ENCODE results near the gene IER3. TPM values are rescaled to one million over a fixed set of nuclear protein-coding genes. Genes with fewer than 3 reads are reported as not detected.

The IER3 gene
- total and polyA plus RNA-seq, 9 of the 15 experiments (the other 6 are each of a cell fraction or from before 2014, with no cell fraction given): 1.5 to 30.0 (median 11.5) TPM

- TF ChIP-seq AFF4 (CRISPR knock-in tag; IDR thresholded peaks at IDR 0.05): peak; percentile 4
- TF ChIP-seq U2AF1 (optimal IDR thresholded peaks at IDR 0.05; ENCODE audit: low read depth, low read length): no peak
- TF ChIP-seq POLR2A (conservative IDR thresholded peaks at IDR 0.05): no peak
- TF ChIP-seq ATF7 (IDR thresholded peaks at IDR 0.05): no peak
- TF ChIP-seq HCFC1 (IDR thresholded peaks at IDR 0.05; ENCODE audit: low read depth, low read length): no peak
- no peak for TF ChIP-seq POU5F1 (IDR thresholded peaks at IDR 0.05; ENCODE audit: borderline replicate concordance, low read depth, low read length, partially characterized antibody)
- no peak for TF ChIP-seq DLX4 (CRISPR knock-in tag; IDR thresholded peaks at IDR 0.05)
- no peak for TF ChIP-seq ZNF436 (CRISPR knock-in tag; IDR thresholded peaks at IDR 0.05)
- TF ChIP-seq ZNF133 (CRISPR knock-in tag; IDR thresholded peaks at IDR 0.05): no peak
- no peak for TF ChIP-seq ZNF586 (CRISPR knock-in tag; conservative IDR thresholded peaks at IDR 0.05)
- no peak for TF ChIP-seq ZZZ3 (IDR thresholded peaks at IDR 0.05)
- TF ChIP-seq ZBTB34 (CRISPR knock-in tag; IDR thresholded peaks at IDR 0.05): no peak
- TF ChIP-seq ATF4 (CRISPR knock-in tag; IDR thresholded peaks at IDR 0.05): no peak
- TF ChIP-seq SUPT5H (IDR thresholded peaks at IDR 0.05): no peak
- no peak for TF ChIP-seq ZNF507 (tag; conservative IDR thresholded peaks at IDR 0.05)
- TF ChIP-seq TSHZ1 (CRISPR knock-in tag; IDR thresholded peaks at IDR 0.05): 0 out of 2 replicates have a peak, but pooled peaks have one; percentile 9
- TF ChIP-seq RBM17 (IDR thresholded peaks at IDR 0.05; ENCODE audit: borderline replicate concordance, low read depth, low read length): no peak
- 0 out of 2 replicates have a peak, but pooled peaks have one; percentile 28 for TF ChIP-seq HDAC2 (IDR thresholded peaks at IDR 0.05)
- no peak for TF ChIP-seq BRD4 (IDR thresholded peaks at IDR 0.05)
- no peak for TF ChIP-seq HDAC3 (IDR thresholded peaks at IDR 0.05; ENCODE audit: borderline replicate concordance, partially characterized antibody)
- no peak for TF ChIP-seq LARP7 (IDR thresholded peaks at IDR 0.05)
These were observed 2.5 kb downstream of the IER3 start (continued) for GRCh38 chr6:30741789-30742315.
